KOPT-K1 (cell line): Measurements from ENCODE around the gene TGM3.

ENCODE experiments used
- H3K27ac ChIP-seq: fragments of 200-600 bp; sonication (generic); 2 replicates; pipeline ENCODE4 v1.5.1; 2016; ENCODE audit warnings: antibody characterized with exemption, mild to moderate bottlenecking, low read depth, low read length; ENCODE audit not compliant: poor library complexity, severe bottlenecking
- H3K36me3 ChIP-seq: fragments of 200-600 bp; sonication (generic); 2 replicates; pipeline ENCODE4 v1.5.1; 2017; ENCODE audit warnings: antibody characterized with exemption, mild to moderate bottlenecking, low read length, moderate library complexity; ENCODE audit not compliant: insufficient read depth
- H3K9me3 ChIP-seq: fragments of 200-600 bp; sonication (generic); 2 replicates; pipeline ENCODE4 v1.5.1; 2017; ENCODE audit warnings: antibody characterized with exemption, low read length, mild to moderate bottlenecking; ENCODE audit not compliant: insufficient read depth, poor library complexity, severe bottlenecking

TGM3 gene

GRCh38 chr20:2385026-2385425 is 89.2 kb downstream of the TGM3 start:
- H3K36me3 ChIP-seq = no peaks in the 10 kb centered on the region
- peaks cover 30% of the 10 kb centered on the region for H3K9me3 ChIP-seq
- no peak overlapping the region for H3K27ac ChIP-seq

GRCh38 chr20:2385496-2385895 is 89.7 kb downstream of the TGM3 start:
- H3K9me3 ChIP-seq = peaks cover 30% of the 10 kb centered on the region
- H3K27ac ChIP-seq = no peak overlapping the region
- H3K36me3 ChIP-seq = no peaks in the 10 kb centered on the region

DNA sequence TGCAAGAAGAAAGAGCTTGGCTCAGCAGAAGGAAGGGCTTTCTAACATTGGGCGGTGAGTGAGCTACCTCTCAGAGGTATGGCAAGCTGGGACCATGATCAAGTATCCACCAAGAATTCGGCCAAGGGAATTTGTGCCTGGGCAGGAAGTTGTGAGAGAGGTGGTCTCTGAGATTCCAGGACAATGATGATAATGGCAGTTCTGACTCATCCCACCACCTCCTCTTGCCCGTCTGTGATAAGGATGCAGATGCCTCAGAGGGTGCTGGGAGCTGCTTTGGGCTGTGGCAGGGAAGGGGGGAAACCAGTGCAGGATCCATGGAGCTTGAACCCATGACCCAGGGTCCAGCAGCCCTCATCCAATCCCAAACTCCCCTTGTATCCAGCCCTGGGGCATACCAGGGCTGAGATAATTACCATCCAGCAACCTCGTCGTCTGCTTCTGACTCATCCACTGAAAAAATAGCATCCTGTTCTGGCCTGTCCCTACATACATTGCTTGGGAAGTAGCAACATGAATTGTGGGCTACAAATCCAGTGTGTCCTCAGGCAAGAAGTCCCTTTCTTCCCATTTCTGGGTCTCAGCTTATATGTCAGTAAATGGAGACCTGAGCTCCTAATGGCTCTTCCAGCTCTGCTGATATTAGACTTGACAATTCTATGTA is 90.8 kb downstream of the TGM3 start:
- Histone ChIP-seq H3K27ac (no peak overlapping the region), H3K36me3 (no peaks in the 10 kb centered on the region), H3K9me3 (peaks cover 30% of the 10 kb centered on the region)

- no peaks in the 10 kb centered on the region for H3K36me3 ChIP-seq
- H3K27ac ChIP-seq = no peak overlapping the region
- H3K9me3 ChIP-seq = peaks cover 30% of the 10 kb centered on the region
Measured at GRCh38 chr20:2387180-2387577, 91.4 kb downstream of the TGM3 start.

GRCh38 chr20:2387580-2387979 is 91.8 kb downstream of the TGM3 start:
- Histone ChIP-seq H3K27ac (no peak overlapping the region), H3K9me3 (peaks cover 30% of the 10 kb centered on the region)

More at GRCh38 chr20:2387580-2387979, 91.8 kb downstream of the TGM3 start:
- H3K36me3 ChIP-seq = no peaks in the 10 kb centered on the region
